HEK293T (cell line): ENCODE measurements around the gene SH2D3C.

Experiments
- ARNT ChIP-seq: fragments of 450-650 bp; IDR thresholded peaks from 2 replicates; pipeline ENCODE4 v1.6.1; 2017; ENCODE audit warnings: mild to moderate bottlenecking
- BHLHE40 ChIP-seq: fragments of 450-650 bp; IDR thresholded peaks from 2 replicates; pipeline ENCODE4 v1.6.1; 2016; ENCODE audit warnings: mild to moderate bottlenecking, moderate library complexity, borderline replicate concordance
- ELF4 ChIP-seq: fragments of 450-650 bp; IDR thresholded peaks from 2 replicates; pipeline ENCODE4 v1.6.1; 2017; ENCODE audit warnings: antibody characterized with exemption
- FOXA1 ChIP-seq: fragments of 450-650 bp; IDR thresholded peaks from 2 replicates; pipeline ENCODE4 v1.6.1; 2016; ENCODE audit warnings: mild to moderate bottlenecking
- FOXK2 ChIP-seq: fragments of 450-650 bp; IDR thresholded peaks from 2 replicates; pipeline ENCODE4 v1.6.1; 2016; ENCODE audit warnings: mild to moderate bottlenecking
- FOXM1 ChIP-seq: fragments of 450-650 bp; IDR thresholded peaks from 2 replicates; pipeline ENCODE4 v1.6.1; 2017; ENCODE audit warnings: mild to moderate bottlenecking, borderline replicate concordance
- HDGF ChIP-seq: fragments of 450-650 bp; IDR thresholded peaks from 2 replicates; pipeline ENCODE4 v1.6.1; 2017; ENCODE audit warnings: antibody characterized with exemption, borderline replicate concordance
- L3MBTL2 ChIP-seq: fragments of 450-650 bp; conservative IDR thresholded peaks from 2 replicates; pipeline ENCODE4 v1.6.1; 2016; ENCODE audit warnings: mild to moderate bottlenecking
- LEF1 ChIP-seq: fragments of 450-650 bp; IDR thresholded peaks from 2 replicates; pipeline ENCODE4 v1.6.1; 2017; ENCODE audit warnings: mild to moderate bottlenecking, borderline replicate concordance
- NFRKB ChIP-seq: fragments of 450-650 bp; IDR thresholded peaks from 2 replicates; pipeline ENCODE4 v1.6.1; 2016; ENCODE audit warnings: mild to moderate bottlenecking, moderate library complexity
- SP1 ChIP-seq: fragments of 450-650 bp; IDR thresholded peaks from 2 replicates; pipeline ENCODE4 v1.6.1; 2017
- ZNF384 ChIP-seq: fragments of 450-650 bp; IDR thresholded peaks from 2 replicates; pipeline ENCODE4 v1.6.1; 2016
- TF ChIP-seq, protein P1 (sequence below): fragments of 450-650 bp; IDR thresholded peaks from 2 replicates; pipeline ENCODE4 v1.6.1; 2016

DNA sequence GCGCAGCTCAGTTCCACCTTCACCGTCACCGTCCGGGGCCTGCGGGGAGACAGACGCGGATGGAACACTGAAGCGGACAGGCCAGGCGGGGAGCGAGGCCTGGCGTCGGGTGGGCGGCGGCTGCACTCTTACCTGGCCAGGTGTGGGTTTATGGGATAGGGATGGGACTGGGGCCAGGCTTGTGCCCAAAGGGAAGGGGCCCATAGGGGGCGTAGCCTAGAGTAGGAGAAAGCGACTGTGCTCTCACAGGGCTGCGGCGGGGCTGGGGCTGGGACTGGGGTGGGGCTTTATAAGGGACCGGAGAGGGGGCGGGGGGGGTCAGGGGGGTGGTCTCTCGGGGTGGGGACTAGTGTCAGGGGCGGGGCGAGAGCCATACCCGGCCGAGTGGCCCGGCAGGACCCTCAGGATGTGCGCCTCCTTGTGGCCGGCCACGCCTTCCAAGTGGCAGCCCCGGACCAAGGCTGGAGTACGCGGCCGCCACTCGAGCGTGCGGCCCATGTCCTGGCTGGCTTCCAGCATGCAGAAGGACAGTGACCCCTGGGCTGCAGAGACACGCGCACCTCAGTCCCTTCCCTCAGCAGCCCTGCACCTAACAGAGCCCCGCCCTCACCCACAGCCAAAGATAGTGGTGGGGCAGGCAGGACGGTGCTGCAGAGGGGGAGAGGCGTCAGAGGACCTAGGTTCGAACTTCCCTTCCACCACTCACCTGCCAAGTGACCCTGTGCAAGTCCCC, 47.0 kb upstream of the SH2D3C start:
- no peak for TF ChIP-seq FOXM1
- TF ChIP-seq ELF4: no peak
- TF ChIP-seq FOXA1: no peak
- TF ChIP-seq, protein P1, sequence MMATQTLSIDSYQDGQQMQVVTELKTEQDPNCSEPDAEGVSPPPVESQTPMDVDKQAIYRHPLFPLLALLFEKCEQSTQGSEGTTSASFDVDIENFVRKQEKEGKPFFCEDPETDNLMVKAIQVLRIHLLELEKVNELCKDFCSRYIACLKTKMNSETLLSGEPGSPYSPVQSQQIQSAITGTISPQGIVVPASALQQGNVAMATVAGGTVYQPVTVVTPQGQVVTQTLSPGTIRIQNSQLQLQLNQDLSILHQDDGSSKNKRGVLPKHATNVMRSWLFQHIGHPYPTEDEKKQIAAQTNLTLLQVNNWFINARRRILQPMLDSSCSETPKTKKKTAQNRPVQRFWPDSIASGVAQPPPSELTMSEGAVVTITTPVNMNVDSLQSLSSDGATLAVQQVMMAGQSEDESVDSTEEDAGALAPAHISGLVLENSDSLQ: no peak
- no peak for TF ChIP-seq NFRKB
- TF ChIP-seq ARNT: no peak
- no peak for TF ChIP-seq ZNF384
- no peak for TF ChIP-seq BHLHE40
- no peak for TF ChIP-seq SP1
- TF ChIP-seq L3MBTL2: no peak
- no peak for TF ChIP-seq LEF1
- no peak for TF ChIP-seq HDGF
- TF ChIP-seq FOXK2: no peak
